Activated naive CD4-positive, alpha-beta T cell (primary cell): ENCODE data around the gene KRT13.
A peak's percentile ranks its signal among the peaks of the same experiment; 100 is the strongest.
"Not testable (repeated sequence)": the region's sequence is repeated elsewhere in the genome, so short reads cannot be mapped to it uniquely, and the experiment has no call there.

Source experiments
- DNase-seq, 4 experiments: peaks; one replicate each; lab custom pipeline; 2025; lab: John Stamatoyannopoulos, UW

Gene KRT13

DNA sequence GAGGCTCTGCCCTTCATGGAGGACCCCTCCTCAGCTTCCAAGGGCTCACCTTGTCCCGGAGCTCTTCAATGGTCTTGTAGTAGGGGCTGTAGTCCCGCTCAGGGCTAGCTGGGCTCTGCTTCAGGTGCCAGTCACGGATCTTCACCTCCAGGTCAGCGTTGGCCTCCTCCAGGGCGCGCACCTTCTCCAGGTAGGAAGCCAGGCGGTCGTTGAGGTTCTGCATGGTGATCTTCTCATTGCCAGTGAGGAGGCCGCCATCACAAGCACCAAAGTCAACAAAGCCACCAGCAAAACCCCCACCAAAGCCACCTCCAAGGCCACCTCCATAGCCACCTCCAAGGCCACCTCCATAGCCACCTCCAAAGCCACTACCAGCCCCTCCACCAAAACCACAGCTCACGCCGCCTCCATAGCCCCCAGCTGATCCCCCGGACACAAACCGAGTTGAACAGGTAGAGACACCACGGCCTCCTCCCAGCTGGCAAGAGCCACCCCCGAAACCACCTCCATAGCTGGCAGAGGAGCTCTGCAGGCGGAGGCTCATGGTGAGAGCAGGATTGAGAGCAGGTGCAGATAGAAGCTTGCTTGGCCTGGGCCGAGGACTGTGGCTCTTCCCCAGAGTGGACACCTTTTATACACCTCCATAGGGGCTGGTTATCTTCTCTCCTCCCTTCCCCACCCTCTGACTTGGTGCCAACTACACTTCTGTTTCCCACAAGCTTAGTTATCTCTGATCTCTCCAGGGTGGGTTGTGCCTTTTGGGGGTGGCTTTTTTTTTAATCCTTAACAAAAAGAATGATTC is at the start of gene KRT13:
Gene KRT13 (minus strand): TSS at position 606 of the 802 bp plus-strand sequence. CDS start 62 bp downstream, at position 544.
- no peak for DNase-seq

DNA sequence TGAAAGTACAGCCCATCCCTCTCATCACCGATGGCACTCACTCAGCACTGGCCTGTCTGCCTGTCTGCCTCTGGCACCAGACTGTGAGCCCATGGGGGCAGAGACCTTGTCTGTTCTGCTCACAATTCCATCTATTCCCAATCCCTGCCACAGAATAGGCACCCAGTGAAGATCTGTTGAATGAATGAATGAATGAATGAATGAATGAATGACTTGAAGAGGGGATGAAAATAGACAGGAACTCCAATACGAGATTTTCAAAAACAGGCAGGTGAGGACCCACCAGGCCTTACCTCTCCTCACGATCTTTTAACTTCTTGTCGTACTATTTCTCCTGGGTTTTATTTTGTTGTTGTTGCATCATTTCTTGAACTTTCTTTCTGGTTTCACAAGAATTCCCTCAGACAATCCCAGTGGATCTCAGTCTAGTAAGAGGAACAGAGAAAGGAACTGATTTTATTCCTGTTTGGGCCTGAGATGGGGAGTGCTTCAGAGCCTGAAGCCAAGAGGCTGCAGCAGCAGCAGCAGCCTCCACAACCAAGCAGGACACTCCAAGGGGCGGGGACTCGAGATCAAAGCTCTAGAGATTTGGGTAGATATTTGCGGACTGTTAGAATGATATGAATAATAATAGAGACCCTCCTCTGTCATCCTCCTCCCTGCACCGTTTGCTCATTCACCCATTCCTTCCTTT is 48.7 kb upstream of the KRT13 start:
- DNase-seq: no peak

DNA sequence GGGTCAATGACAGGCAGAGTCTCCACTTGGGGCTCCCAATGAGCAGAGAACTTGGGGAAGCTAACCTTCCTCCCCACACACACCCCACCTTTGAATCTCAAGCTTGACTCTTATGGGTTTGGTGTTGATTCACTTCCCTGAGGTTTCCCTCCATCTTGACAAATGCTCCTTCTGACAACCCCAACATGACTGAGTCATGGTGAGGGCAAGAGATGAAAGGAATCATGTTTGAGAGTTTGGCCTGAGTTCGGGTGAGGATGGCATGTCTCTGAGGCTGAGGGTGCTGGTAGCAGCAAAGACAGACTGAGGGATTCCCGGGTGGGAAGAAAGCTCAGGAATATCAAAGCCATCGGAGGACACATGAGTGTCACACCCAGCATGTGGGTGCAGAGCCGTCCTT is 47.8 kb upstream of the KRT13 start:
- no peak for DNase-seq

DNA sequence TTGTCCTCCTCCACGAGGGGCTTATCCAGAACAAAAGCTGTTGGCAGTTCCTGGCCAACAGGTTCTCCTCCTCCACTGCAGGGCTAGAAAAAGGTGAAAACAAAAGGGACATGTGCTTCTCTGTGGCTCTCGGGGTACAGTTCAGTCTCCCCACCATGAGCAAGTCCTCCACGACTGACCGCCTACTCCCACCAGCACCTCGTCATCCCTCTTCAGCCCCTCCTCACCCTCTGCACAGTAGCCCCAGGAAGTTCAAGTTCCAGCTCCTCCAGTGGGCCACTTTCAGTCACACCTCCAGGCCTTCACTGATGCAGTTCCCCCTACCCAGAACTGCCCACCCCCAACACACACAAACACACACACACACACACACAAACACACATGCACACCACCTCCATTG is 47.0 kb upstream of the KRT13 start:
- DNase-seq: no peak

DNA sequence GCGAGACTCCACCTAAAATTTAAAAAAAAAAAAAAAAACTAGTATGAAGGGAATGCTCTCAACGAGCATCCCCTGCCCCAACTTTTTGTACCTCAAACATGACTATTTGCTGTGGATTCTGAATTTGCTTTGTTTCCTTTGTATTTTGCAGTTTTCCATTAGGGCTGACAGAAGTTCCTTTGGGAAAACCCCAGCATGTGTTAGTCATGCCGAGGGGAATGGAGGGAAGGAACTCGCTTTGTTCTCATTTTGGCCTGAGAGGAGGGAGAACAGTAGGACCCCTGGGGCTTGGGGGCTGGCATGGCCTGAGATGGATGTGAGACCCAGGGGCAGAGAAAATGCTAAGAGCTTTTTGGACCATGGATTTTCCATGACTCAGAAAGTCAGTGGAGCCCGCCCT is 46.0 kb upstream of the KRT13 start:
- DNase-seq: no peak

DNA sequence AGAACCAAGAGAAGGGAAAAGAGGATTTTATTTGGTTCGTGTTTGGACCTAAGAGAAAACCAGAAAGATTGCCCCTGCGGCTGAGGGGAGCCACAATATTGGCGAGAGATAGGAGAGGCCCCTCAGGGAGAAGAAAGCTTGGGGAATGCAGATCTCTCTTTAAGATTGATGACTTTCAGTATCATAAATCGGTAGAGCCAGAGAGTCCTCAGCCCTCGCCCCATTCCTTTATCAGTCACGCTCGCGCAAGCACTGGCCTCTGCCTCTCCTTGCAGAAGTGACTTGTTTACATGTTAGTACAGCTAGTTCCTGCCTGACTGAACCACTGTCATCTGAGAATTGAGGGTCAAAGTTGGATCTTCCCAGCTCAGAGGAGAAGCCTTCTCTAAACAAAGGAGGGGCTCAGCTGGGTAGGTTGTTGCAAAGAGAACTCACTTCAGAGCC is 44.2 kb upstream of the KRT13 start:
- no peak for DNase-seq

DNA sequence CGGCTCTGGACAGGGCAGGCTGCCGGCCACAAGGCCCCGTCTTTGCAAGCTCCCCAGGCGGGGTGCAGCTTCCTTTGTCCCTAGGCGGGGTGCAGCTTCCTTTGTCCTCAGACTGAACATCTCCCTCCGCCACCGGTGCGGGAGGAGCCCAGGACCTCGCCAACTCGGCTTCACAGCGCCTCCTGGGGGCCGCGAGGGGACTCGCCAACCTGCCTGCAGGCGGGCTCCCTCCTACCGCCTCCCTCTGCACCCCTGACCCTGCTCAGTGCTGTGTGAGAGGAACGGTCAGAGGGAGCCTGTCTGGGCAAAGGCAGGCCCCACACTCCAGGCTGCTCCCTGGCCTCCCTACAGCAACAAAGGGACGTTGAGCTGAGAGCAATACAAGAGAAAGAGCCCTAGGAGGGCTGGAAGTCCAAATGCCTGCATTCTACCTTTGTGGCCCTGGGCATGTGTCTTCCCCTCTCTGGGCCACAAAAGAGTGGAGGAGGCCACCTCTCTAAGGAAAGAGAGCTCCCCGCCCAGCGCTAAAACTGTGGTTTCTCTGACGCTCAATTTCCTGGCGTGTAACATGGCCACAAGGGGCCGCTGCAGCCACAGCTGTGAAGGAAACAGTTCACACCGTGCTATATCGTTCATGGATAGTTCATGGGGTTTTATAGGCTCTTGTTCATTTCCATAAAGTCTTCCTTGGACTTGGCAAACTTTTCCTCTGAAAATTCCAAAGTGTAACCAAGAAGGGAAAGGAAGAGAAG is 43.6 kb upstream of the KRT13 start:
- peak; percentile 57 to 79 (median 64) for DNase-seq

DNA sequence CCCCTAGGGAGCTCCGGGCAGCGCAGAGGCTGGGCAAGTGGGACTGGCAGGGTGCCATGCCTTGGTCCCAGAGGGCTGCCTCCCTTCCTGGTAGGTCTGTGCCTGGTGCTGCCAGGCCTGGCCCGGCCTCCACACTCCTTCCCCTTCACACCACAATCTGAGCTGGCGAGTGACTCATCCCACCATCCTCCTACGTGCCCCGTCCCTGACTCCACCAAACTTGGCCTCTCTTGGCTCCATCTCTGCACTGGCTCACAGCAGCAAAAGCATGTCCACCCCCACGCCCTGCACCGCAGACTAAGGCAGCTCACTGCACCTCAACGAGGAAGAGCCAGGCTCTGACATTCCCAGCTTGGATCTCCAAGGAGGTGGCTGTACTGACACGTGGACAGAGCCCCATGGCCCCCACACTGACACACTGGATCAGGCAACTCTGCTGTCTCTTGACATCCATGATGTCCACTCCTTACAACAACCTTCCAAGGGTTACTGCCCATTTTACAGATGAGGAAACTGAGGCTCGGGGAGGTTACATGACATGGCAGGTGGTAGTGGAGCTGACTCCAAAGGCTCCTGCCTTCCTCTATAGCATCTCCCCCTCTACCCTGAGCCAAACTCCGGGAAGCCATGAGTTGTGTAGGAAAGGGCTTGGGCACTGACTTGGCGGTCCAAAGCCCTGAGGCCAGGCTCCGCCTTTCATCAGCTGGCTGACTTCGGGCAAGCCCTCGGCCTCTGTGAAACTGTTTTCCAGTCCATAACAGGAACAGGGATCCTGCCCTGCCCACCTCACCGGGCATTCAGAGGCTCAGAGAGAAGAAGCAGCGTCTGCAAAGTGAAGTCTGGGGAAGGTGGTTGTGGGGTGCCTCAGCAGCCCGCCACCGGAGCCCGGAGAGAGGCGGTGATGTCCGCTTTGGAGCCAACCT is 42.8 kb upstream of the KRT13 start:
- DNase-seq: no peak

DNA sequence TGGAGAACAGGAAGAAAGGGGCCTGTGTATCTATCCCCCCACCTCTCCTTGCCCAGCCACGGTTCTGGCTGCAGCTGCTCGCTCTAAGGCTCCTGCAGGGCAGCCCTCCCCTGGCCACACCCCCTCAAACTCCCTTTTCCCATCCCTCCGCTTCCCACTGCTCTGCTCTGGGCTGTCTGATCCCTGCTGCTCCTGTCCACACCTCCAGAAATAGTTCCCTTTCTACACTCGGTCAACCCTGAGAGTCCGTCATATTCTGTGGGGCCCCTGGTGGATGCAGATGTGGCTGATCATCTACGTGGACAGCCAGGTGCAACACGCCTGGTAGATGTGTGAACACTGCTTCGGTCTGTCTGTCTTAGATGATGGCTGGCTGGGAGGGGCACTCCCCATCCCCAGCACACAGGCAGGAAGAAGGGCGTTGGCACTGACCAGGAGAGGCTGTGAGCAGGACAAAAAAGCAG is 42.0 kb upstream of the KRT13 start:
- no peak for DNase-seq

DNA sequence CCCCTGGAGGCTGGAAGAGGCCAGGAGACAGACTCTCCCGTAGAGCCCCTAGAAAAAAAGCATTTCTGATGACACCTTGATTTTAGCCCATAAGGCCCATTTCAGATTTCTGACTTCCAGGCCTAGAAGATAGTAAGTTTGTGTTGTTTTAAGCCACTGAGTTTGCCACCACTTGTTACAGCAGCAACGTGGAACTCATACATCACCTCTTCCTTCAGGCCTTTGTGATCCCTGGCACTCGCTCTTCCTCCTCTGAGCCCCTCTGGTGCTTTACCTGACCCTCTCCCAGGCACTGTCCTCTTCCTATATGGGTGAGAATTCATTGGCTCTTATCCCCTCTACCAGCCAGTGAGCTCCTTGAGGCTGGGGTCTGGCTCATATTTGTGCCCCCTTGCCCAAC is 41.4 kb upstream of the KRT13 start:
- no peak for DNase-seq

DNA sequence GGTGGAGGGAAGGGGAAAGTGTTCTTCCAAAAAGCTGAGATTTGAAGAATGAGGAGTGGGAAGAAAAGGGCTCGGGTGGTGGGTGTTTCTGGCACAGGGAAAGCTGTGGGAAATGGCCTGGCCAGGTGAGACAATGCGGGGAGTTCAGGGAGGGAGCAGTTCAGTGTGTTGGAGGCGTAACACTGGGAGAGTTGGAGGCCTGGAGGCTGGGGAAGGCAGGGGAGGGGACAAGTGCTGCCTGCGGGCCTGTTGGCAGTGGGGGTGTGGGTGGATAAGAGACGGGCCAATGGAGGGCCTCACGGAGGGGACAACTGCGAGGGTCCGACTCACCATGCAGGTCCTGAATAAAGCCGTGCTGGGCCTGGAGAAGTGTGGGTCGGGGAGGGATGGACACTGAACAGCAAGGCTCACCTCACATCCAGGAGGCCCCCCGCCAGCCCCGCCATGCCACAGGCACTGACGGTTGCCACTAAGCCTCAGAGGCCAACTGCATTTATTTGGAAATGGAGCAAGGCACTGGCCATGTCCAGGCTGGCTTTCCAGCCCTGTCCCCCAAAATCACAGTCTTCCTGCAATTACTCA is 40.5 kb upstream of the KRT13 start:
- DNase-seq: no peak

DNA sequence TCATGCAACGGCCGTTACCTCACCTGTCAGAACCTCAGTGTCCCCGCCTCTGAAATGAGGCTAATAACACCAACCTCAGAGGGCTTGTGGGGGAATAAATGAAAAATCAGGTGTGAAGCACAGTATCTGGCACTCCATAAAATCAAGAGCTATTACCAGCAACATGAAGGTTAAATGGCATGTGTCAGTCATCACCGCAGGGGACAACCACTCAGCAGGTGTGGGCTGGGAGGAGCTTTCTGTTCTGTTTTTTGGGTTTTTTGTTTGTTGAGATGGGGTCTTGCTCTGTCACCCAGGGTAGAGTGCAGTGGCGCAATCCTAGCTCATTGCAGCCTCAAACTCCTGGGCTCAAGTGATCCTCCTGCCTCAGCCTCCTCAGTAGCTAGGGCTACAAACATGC is 39.5 kb upstream of the KRT13 start:
- no peak for DNase-seq

DNA sequence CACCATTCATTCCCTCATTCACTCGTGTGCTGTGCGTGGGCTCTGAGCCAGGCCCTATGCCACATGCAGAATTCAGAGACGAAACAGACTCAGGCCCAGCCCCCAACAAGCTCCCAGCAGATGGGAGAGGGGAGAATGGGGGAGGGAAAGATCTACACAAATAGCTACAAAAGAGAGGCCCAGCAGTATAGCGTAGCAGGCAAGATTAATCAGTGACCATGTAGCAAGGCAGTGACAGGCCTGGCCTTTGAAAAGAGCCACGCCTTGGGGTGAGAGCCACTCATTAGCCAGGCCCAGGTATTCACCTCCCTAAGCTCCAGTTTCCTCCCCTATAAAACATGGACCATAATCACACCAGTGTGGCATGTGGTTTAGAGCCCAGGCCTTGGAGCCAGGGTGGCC is 39.1 kb upstream of the KRT13 start:
- no peak for DNase-seq

DNA sequence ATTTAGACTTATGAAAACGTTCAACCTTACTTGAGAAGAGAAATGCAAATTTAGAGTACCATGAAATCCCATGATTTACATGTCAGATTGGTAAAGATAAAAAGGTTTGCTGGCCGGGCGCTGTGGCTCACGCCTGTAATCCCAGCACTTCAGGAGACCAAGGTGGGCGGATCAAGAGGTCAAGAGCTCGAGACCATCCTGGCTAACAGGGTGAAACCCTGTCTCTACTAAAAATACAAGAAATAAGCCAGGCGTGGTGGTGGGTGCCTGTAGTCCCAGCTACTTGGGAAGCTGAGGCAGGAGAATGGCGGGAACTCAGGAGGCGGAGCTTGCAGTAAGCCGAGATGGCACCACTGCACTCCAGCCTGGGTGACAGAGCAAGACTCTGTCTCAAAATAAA is 37.4 kb upstream of the KRT13 start:
- not testable (repeated sequence) for DNase-seq

DNA sequence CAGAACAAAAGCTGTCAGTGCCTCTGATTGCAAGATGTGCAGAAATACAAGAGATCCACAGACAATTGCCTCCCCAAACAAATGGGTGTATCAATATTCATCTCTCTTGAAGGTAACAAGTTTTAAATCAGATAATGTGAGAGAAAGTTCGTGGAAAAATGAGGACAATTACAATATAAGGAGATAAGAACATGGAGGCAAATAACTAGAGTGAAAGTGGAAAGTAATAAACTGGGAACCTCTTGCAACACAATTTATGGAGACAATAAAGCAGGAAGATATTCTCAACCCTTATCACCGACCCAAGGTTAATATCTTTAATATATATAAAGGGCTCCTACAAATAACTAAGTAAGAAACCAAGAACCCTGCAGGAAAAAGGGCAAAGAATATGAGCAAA is 36.9 kb upstream of the KRT13 start:
- DNase-seq: no peak

DNA sequence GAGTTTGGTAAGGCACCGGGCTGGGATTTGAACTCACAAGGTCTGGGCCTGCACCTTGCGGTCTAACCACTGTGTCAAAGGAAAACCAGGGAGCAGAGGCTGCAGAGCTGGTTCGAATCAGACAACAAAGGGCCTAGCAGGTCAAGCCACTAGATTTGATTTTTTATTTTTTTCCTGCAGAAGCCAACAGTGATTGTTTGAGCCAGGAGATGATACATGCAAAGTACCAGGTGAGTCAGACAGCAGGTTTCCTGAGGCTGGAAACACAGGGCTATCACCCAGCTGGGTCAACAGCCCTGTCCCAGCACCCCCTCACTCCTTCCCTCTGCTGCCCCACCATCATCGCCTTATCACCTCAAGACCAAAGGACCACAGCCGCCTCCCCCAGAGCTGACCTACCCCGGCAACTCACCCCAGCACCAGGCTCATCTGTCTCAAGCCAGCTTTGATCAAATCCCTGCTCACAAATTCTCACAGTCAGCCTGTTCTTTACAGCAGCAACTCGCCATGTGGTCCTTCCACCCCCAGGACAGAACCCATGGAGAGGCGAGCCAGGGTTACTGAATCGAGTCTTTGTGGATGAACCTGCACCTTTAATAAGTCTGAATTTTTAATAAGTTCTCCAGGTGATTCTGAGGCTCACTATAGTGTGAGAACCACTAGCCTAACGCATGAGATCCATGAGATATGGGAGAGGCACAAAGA is 35.7 kb upstream of the KRT13 start:
- DNase-seq: no peak

DNA sequence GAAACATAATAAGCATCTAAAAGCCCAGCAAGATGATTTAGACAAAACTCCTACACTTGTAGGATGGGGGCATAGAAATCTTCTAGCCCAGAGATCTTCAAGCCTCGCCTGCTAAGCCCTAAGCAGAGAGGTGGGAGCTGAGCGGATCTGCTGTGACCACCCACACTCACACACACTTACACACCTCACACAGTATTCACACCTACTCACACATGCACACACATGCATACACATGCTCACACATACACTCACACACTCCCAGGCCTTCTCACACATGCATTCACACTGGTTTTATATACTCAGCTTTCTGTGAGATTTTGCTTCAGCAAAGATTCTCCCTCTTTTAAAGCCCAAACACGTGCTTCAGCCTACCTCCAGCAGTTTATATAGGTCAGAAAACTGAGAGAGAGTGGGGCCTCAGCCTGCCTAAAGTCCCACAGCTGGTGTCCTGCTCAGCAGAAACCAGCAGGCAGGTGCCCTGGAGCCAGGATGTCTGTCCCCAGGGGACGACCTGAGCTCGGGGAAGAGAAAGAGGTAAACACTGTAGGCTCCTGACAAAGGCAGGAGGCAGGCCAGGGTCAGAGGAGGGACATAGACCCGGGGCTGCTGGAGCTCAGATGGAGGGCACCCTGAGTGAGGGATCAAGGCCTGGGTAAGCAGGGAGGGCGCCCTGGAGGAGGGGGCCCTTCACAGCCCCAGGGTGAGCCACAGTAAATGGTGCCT is 34.7 kb upstream of the KRT13 start:
- DNase-seq: no peak

DNA sequence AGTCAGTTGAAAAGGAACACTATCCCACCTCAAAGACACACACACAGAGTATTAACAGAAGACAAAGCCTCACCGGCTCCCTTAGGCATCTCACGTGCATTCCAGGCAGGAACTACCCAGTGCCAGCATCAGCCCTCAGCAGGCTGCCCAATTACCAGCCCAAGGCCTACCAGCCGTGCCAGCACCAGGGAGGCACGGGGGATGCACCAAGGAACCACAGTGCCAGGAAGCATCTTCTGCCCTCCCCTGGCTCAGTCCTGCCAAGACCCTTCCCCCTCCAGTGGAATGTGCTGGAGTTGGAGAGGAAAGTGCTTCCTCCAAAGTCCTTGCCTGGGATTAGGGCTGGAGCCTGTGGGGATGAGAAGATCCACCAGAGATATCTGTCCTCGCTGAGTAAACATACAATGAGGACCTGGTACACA is 33.7 kb upstream of the KRT13 start:
- no peak for DNase-seq

DNA sequence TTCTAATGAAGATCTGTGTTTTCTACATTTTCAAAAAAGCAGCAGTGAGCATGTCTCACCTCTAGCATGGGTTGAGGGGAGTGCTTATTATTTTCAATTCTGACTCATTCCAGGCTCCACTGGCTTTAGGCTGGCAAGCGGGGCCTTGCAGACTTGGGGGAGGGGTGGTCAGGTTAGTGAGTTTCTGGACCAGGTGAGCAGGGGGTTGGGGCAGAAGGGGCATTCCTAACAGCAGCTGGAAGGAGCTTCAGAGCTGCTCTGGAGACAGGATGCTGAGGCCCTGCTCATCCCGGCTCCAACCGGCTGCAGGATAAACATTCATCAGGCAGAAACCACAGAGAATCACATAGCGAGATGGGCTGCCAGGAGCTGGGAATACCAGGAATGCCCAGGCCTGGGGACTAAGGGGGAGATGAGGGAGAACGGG is 33.2 kb upstream of the KRT13 start:
- DNase-seq: no peak

DNA sequence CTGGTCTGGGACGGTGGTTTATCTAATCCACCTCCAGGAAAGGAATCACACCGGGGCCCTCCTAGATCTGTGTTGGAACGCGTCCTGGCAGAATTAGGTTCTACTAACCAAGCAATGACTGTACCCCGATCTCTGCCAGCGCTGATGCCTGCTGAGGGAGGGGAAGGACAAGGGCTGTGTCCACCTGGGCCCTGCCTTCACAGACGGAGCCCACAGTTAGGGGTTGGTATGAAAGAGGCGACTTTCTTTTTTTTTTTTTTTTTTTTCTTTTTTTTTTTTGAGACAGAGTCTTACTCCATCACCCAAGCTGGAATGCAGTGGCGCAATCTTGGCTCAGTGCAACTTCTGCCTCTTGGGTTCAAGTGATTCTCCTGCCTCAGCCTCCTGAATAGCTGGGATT is 32.6 kb upstream of the KRT13 start:
- no peak for DNase-seq
